HAP-1 (cell line): ENCODE measurements around the gene CGB7.
"Not testable (repeated sequence)": the region's sequence is repeated elsewhere in the genome, so short reads cannot be mapped to it uniquely, and the experiment has no call there.

Source experiments
- DNase-seq, 2 experiments: peaks; one replicate each; pipeline ENCODE4 v3.0.0-alpha.2; 2016 to 2020; ENCODE audit warnings: low spot score in 2 of 2
- H3K27me3 ChIP-seq: fragments of 250-450 bp; sonication (Bioruptor Pico); 2 replicates; pipeline ENCODE4 v1.5.1; 2020; ENCODE audit warnings: low read depth, mild to moderate bottlenecking, moderate library complexity
- H3K36me3 ChIP-seq: fragments of 250-450 bp; sonication (Bioruptor Pico); replicated peaks from 2 replicates; pipeline ENCODE4 v1.5.1; 2020; ENCODE audit warnings: mild to moderate bottlenecking
- H3K4me1 ChIP-seq: fragments of 250-450 bp; sonication (Bioruptor Pico); 2 replicates; pipeline ENCODE4 v1.5.1; 2020; ENCODE audit warnings: mild to moderate bottlenecking
- H3K4me3 ChIP-seq: fragments of 250-450 bp; sonication (Bioruptor Pico); 2 replicates; pipeline ENCODE4 v1.5.1; 2020; ENCODE audit warnings: mild to moderate bottlenecking, moderate library complexity
- H3K9me3 ChIP-seq: fragments of 250-450 bp; sonication (Bioruptor Pico); 2 replicates; pipeline ENCODE4 v1.5.1; 2020; ENCODE audit warnings: mild to moderate bottlenecking, moderate library complexity
- in situ Hi-C: fragments of 300-500 bp; cut with MboI; formaldehyde crosslinking; loops from 3 replicates; pipeline ENCODE4 v1.14.3; 2020; ENCODE audit warnings: low sequenced_read_pairs, inconsistent platforms, mixed read lengths

CGB7 gene

GRCh38 chr19:49042177-49042576 lies 15.4 kb downstream of the CGB7 start:
- DNase-seq, result no peak
- Histone ChIP-seq H3K4me3 (no peak overlapping the region), H3K9me3 (no peaks in the 10 kb centered on the region), H3K36me3 (no peaks in the 10 kb centered on the region), H3K27me3 (no peaks in the 10 kb centered on the region), H3K4me1 (no peaks in the 10 kb centered on the region)
- in situ Hi-C loops, result no loop called here

GRCh38 chr19:49039736-49040135 lies 17.8 kb downstream of the CGB7 start:
- H3K9me3 ChIP-seq, DNase-seq, H3K4me3 ChIP-seq, H3K36me3 ChIP-seq, H3K4me1 ChIP-seq, H3K27me3 ChIP-seq, in situ Hi-C loops: not testable (repeated sequence)

GRCh38 chr19:49038557-49039276 lies 18.8 kb downstream of the CGB7 start:
- in situ Hi-C loops, DNase-seq, H3K9me3 ChIP-seq, H3K27me3 ChIP-seq, H3K4me3 ChIP-seq, H3K4me1 ChIP-seq, H3K36me3 ChIP-seq: not testable (repeated sequence)

GRCh38 chr19:49038111-49038510 lies 19.4 kb downstream of the CGB7 start:
- H3K9me3 ChIP-seq, H3K4me1 ChIP-seq, in situ Hi-C loops: not testable (repeated sequence)

GRCh38 chr19:49036815-49037214 lies 20.7 kb downstream of the CGB7 start, which contains the start of gene CGB1:
Gene CGB1 (minus strand): TSS chr19:49036895. CDS start chr19:49036711, 184 bp downstream.
- in situ Hi-C loops, H3K36me3 ChIP-seq, H3K27me3 ChIP-seq, H3K4me1 ChIP-seq, H3K9me3 ChIP-seq: not testable (repeated sequence)
- peak within 1 kb of the TSS; percentile 13; the same call in 1 of the 2 replicates for H3K4me3 ChIP-seq
- DNase-seq, result peak; percentile 64 to 89

More at GRCh38 chr19:49038111-49038510, 19.4 kb downstream of the CGB7 start:
- H3K36me3 ChIP-seq, H3K4me3 ChIP-seq, H3K27me3 ChIP-seq, DNase-seq: not testable (repeated sequence)

- H3K36me3 ChIP-seq, H3K9me3 ChIP-seq, H3K27me3 ChIP-seq, H3K4me3 ChIP-seq, H3K4me1 ChIP-seq, in situ Hi-C loops: not testable (repeated sequence)
- DNase-seq, result peak; percentile 21 to 80
Observed at GRCh38 chr19:49031642-49032301, 25.8 kb downstream of the CGB7 start, which contains the start of gene CGB2. Gene CGB2 (plus strand): TSS chr19:49031890. CDS start chr19:49032096, 206 bp downstream.

GRCh38 chr19:49030323-49030722 lies 27.2 kb downstream of the CGB7 start:
- H3K4me1 ChIP-seq, H3K36me3 ChIP-seq, in situ Hi-C loops, DNase-seq, H3K9me3 ChIP-seq, H3K4me3 ChIP-seq, H3K27me3 ChIP-seq: not testable (repeated sequence)

- H3K4me1 ChIP-seq, DNase-seq, H3K4me3 ChIP-seq, in situ Hi-C loops, H3K9me3 ChIP-seq, H3K27me3 ChIP-seq, H3K36me3 ChIP-seq: not testable (repeated sequence)
Observed at GRCh38 chr19:49029749-49030148, 27.8 kb downstream of the CGB7 start.

- H3K9me3 ChIP-seq, H3K27me3 ChIP-seq, H3K4me3 ChIP-seq, DNase-seq, in situ Hi-C loops, H3K4me1 ChIP-seq, H3K36me3 ChIP-seq: not testable (repeated sequence)
Observed at GRCh38 chr19:49028686-49029085, 28.9 kb downstream of the CGB7 start.

- H3K4me1 ChIP-seq, H3K4me3 ChIP-seq, in situ Hi-C loops, H3K36me3 ChIP-seq, H3K9me3 ChIP-seq, H3K27me3 ChIP-seq, DNase-seq: not testable (repeated sequence)
Observed at GRCh38 chr19:49025599-49025998, 31.9 kb downstream of the CGB7 start.

- in situ Hi-C loops, DNase-seq, H3K9me3 ChIP-seq, H3K36me3 ChIP-seq, H3K4me1 ChIP-seq, H3K27me3 ChIP-seq, H3K4me3 ChIP-seq: not testable (repeated sequence)
Observed at GRCh38 chr19:49025088-49025487, 32.5 kb downstream of the CGB7 start.

GRCh38 chr19:49024233-49024632 lies 33.3 kb downstream of the CGB7 start, which contains the start of gene CGB3:
Gene CGB3 (minus strand): TSS chr19:49024333. CDS start chr19:49023971, 362 bp downstream.
- H3K4me3 ChIP-seq, H3K9me3 ChIP-seq, in situ Hi-C loops, H3K4me1 ChIP-seq, DNase-seq, H3K36me3 ChIP-seq, H3K27me3 ChIP-seq: not testable (repeated sequence)

GRCh38 chr19:49022116-49022515 lies 35.4 kb downstream of the CGB7 start:
- H3K36me3 ChIP-seq, result no peaks in the 10 kb centered on the region
- peaks cover 10% of the 10 kb centered on the region for H3K4me1 ChIP-seq
- no peaks in the 10 kb centered on the region for H3K27me3 ChIP-seq
- H3K4me3 ChIP-seq, result no peak overlapping the region
- DNase-seq, result no peak
- H3K9me3 ChIP-seq, result no peaks in the 10 kb centered on the region
- in situ Hi-C loops, result no loop called here
